RWPE2 (cell line): ENCODE data around the gene SENP3.

Experiments
- ATAC-seq: fragments of 200-7000 bp; cut with Tn5 transposase; 3 replicates; pipeline ENCODE4 v1.9.1; 2021; ENCODE audit warnings: low read depth
- DNase-seq: peaks from one replicate; pipeline ENCODE4 v3.0.0-alpha.2; 2020; ENCODE audit warnings: low spot score
- H3K27ac ChIP-seq: fragments of 450-650 bp; 2 replicates; pipeline ENCODE4 v1.5.1; 2017; ENCODE audit warnings: mild to moderate bottlenecking; ENCODE audit not compliant: poor library complexity, severe bottlenecking
- H3K27me3 ChIP-seq: fragments of 250-450 bp; sonication (Bioruptor Pico); 2 replicates; pipeline ENCODE4 v1.5.1; 2021; ENCODE audit warnings: mild to moderate bottlenecking, moderate library complexity; ENCODE audit not compliant: insufficient read depth, poor library complexity, severe bottlenecking
- H3K36me3 ChIP-seq: fragments of 250-450 bp; sonication (Bioruptor Pico); 2 replicates; pipeline ENCODE4 v1.5.1; 2020; ENCODE audit warnings: low read depth, mild to moderate bottlenecking, moderate library complexity
- H3K4me1 ChIP-seq: fragments of 250-450 bp; sonication (Bioruptor Pico); 2 replicates; pipeline ENCODE4 v1.5.1; 2021; ENCODE audit warnings: mild to moderate bottlenecking, moderate library complexity; ENCODE audit not compliant: insufficient read depth, poor library complexity, severe bottlenecking
- H3K4me3 ChIP-seq: fragments of 250-450 bp; sonication (Bioruptor Pico); 2 replicates; pipeline ENCODE4 v1.5.1; 2021; ENCODE audit warnings: mild to moderate bottlenecking, moderate library complexity; ENCODE audit not compliant: severe bottlenecking
- H3K9me3 ChIP-seq: fragments of 250-450 bp; sonication (Bioruptor Pico); 2 replicates; pipeline ENCODE4 v1.5.1; 2021; ENCODE audit warnings: mild to moderate bottlenecking, moderate library complexity; ENCODE audit not compliant: severe bottlenecking
- CTCF ChIP-seq: fragments of 450-650 bp; IDR thresholded peaks from one replicate; pipeline ENCODE4 v1.5.1; 2017; ENCODE audit warnings: mild to moderate bottlenecking, moderate library complexity; ENCODE audit not compliant: poor library complexity, severe bottlenecking

The SENP3 gene

DNA sequence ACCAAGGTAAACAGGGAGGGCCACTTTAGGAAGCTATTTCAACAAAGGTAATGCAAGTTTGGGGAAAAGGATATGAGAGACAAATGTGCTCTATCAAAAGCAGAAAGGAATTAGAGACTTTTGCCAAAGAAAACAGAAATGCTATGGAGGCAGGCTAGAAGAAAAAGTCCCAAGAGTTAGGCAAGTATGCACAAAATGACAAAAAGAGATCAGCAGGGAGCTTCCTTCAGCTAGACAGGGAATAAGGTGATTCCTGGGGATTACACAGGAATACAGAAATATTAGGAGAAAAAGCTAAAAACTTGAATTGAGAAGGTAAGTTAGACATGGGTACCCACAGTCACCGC is 50.5 kb downstream of the SENP3 start:
- no peak for ATAC-seq
- no peak for TF ChIP-seq CTCF
- no peak for DNase-seq
- Histone ChIP-seq H3K36me3 (peaks cover 47% of the 10 kb centered on the region), H3K4me1 (peaks cover 16% of the 10 kb centered on the region), H3K4me3 (no peak overlapping the region), H3K27me3 (no peaks in the 10 kb centered on the region), H3K27ac (no peak overlapping the region), H3K9me3 (no peaks in the 10 kb centered on the region)

DNA sequence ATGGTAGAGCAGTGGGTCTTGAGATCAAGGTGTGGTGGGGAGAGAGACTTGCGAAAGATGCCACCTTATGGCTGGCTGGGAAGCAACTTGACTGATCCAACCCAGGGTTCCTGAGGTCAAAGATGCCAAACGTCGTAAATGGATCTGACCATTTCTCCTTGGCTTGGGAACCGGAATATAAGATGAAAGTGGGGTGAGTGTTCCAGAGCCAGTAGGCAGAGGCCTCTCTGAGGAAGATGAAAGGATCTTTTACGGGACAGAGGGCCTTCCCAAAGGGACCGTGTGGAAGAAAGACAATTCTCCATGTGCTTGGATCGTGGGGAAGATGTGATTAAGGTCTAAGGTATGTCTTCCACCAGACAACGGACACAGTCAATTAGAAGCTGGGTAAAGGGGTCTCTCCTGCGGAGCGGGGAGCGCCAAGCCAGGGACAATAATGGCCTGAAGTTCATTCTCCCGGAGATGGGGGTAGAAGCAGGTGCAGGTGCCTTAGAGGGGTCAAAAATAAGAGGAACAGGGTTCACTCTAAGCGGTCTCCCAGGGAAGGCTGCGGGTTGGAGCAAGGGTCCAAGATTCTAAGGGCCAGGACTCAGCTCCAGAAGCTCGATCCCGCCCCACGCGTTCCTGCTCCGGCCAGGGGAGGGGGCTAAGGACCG is 52.2 kb downstream of the SENP3 start:
- TF ChIP-seq CTCF = no peak

GRCh38 chr17:7614425-7615264 is 52.9 kb downstream of the SENP3 start, which contains the start of gene FXR2:
TSS of gene FXR2 (minus strand) at chr17:7614897. CDS start at chr17:7614532, 365 bp downstream.
- no peaks in the 10 kb centered on the region for H3K27me3 ChIP-seq
- TF ChIP-seq CTCF = peak; percentile 81
- peak within 1 kb of the TSS; percentile 77 for H3K27ac ChIP-seq
- H3K36me3 ChIP-seq = peaks cover 31% of the 10 kb centered on the region
- DNase-seq (peak; percentile 99), ATAC-seq (peak; percentile 93)
- H3K9me3 ChIP-seq = no peaks in the 10 kb centered on the region
- H3K4me1 ChIP-seq = peaks cover 16% of the 10 kb centered on the region
- H3K4me3 ChIP-seq = peak within 1 kb of the TSS; percentile 87

More for the DNA sequence above, 52.2 kb downstream of the SENP3 start:
- Histone ChIP-seq H3K4me3 (peak overlapping the region; percentile 87), H3K27me3 (no peaks in the 10 kb centered on the region), H3K9me3 (no peaks in the 10 kb centered on the region), H3K36me3 (peaks cover 37% of the 10 kb centered on the region), H3K4me1 (peaks cover 16% of the 10 kb centered on the region), H3K27ac (peak overlapping the region; percentile 77)
- DNase-seq = no peak
- peak; percentile 19; the same call in 2 of the 3 replicates for ATAC-seq

DNA sequence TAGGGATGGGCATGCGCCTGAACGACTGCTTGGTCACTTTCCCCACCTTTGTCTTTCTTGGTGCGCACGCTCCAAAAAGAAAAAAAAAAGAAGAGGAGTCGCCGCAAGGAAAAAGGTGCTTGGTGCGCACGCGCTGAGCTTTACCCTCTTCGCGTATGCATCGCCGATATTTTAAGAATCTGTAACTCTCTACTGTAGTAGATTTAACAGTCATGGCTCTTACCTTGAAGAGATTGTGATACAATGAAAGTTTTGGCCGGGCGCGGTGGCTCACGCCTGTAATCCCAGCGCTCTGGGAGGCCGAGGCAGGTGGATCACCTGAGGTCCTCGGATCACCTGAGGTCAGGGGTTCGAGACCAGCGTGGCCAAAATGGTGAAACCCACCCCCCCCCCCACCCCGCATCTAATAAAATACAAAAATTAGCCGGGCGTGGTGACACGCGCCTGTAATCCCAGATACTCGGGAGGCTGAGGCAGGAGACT is 53.6 kb downstream of the SENP3 start:
- TF ChIP-seq CTCF = no peak
- peak overlapping the region; percentile 77 for H3K27ac ChIP-seq
- no peak for ATAC-seq

More for the DNA sequence above, 53.6 kb downstream of the SENP3 start:
- H3K9me3 ChIP-seq = no peaks in the 10 kb centered on the region
- peak overlapping the region; percentile 30 for H3K4me3 ChIP-seq
- no peak for DNase-seq
- peaks cover 27% of the 10 kb centered on the region for H3K36me3 ChIP-seq
- peaks cover 16% of the 10 kb centered on the region for H3K4me1 ChIP-seq
- H3K27me3 ChIP-seq = no peaks in the 10 kb centered on the region
